HG03460 (cell line): ENCODE data around the gene LTB4R.
A peak's percentile ranks its signal among the peaks of the same experiment; 100 is the strongest.
"Not testable (repeated sequence)": the region's sequence is repeated elsewhere in the genome, so short reads cannot be mapped to it uniquely, and the experiment has no call there.

Source experiments
- ATAC-seq: cut with Tn5 transposase; IDR thresholded peaks from one replicate; pipeline ENCODE4 v1.9.1; 2021; ENCODE audit not compliant: unreplicated experiment

LTB4R gene

DNA sequence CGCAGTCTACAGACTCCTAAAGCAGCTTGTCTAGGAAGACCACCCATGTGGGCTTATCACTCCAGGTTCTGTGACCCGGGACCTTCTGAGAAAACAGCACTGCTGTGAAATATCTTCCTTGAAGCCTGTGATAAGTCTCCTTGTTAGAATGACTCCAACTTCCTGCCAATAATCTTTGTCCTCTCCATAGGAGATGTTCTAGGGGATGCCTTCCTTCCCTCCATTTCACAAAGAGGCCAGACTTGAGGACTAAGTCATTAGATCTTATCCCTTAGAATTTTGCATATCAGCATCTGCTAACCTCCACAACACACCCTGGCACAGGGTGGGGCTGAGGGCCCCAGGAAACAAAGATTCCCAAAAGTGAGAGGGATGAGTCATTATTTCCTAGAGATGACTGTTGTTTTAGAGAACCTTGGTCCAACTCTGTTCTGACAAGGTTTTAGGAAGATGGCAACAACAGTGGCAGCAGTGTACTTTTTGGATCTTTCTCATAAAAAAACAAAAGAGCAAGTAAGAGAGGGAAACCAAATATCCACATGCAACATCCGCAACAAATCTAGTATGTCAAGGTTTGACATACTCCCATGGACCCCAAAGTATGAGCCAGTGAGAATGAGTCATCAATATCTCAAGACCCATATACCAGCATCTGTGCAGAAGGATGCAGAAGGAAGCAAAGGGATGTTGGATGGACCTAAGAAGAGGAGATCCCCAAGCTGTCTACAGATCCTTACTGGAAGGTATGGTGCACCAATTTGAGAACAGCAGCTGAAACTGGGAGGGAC, 6.0 kb downstream of the LTB4R start:
- no peak for ATAC-seq

DNA sequence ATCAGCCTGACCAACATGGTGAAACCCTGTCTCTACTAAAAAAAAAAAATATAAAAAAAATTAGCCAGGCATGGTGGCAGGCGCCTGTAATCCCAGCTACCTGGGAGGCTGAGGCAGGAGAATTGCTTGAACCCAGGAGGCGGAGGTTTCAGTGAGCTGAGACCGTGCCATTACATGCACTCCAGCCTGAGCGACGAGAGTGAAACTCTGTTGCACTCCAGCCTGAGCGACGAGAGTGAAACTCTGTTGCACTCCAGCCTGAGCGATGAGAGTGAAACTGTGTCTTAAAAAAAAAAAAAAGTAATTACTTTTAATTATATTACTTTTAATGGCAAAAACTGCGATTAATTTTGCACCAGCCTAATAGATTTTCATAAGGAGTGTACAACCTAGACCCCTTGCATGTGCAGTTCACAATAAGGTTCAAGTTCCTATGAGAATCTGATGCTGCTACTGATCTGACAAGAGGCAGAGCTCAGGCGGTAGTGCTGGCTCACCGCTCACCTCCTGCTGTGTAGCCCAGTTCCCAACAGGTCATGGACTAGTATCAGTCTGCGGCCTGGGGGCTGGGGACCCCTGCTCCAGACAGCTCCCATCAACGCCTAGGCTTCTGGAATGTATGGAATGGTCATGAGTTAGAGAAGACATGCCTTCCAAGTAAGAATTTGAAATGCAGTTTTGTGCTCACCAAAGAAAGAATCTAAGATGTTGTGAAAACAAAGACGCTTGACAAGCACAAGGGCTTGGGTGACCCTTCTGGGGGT, 10.1 kb downstream of the LTB4R start:
- no peak for ATAC-seq

DNA sequence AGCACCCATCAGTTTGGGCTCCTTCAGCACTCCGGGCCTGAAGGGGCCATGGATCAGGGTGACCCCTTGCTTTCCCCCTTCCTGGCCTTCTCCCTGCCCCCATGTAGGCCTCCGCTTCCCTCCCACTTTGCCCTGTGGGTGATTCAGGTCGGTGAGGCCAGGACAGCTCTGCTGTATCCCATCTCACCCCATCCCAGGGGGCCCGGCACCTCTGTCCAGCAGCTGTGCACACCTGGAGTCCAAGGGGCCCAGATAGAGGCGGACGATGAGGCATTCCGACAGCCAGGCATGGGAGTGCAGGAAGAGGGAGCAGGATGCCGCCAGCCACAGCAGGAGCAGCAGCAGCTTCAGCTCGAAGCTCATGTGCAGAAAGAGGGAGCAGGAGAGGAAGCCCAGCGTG, 11.4 kb downstream of the LTB4R start:
- ATAC-seq: no peak

DNA sequence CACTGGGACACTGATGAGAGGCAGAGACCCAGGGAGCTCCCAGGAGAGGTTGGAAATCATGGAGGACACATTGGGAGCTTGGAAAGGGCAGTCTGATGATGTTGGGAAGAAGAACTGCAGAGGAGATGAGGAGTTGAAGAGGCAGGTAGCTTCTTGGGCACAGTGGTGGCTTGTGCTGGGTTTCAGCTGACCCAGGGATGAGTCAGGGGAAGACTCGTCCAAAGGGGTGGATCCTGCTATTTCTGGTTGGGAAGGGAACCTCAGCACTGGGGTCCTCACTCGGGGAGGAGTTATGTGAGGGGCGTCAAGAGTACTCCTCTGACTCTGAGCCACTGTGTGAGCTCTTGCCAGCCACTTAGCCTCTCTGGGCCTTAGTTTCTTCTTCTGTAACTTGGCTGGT, 12.0 kb downstream of the LTB4R start:
- ATAC-seq: no peak

DNA sequence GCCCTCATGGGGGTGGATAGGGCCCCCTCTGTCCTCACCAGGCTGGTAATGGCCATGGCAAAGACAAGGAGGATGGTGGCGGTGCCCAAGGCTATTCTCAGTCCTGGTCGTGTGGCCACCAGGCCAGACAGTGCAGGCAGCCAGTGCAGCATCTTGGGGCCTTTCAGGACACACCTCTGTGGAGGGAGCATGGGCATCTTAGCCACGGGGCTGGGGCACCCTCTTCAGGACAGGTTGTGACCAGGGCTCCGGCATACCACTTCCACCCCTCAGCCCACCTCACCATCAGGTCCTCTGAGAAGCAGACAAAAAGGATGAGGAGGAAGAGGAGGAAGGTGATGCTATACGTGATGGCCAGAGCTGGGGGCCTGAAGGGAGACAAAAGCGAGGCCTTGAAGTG, 12.7 kb downstream of the LTB4R start:
- ATAC-seq: no peak

DNA sequence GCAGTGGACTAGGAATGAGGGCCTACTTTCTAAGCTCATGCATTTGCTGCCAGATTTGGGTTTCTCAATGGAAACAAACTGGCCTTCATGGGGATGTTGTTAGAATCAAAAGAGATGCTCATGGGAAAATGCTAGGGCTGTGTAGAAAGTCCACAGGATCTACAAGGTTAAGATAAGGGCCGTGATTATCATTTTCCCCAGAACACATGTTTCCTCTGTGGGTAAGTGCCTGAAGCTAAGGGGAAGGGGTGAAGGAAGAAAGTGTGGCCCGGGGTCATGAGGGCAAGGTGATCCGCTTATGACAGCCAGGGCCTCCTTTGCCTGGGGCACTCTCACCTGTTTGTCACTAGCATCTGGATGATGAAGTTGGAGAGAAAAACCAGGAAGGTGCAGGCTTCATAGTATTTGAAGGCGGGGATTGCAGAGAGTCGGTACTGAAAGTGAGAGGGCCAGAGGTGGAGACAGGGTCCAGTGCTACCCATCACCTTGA, 13.8 kb downstream of the LTB4R start:
- ATAC-seq: no peak

DNA sequence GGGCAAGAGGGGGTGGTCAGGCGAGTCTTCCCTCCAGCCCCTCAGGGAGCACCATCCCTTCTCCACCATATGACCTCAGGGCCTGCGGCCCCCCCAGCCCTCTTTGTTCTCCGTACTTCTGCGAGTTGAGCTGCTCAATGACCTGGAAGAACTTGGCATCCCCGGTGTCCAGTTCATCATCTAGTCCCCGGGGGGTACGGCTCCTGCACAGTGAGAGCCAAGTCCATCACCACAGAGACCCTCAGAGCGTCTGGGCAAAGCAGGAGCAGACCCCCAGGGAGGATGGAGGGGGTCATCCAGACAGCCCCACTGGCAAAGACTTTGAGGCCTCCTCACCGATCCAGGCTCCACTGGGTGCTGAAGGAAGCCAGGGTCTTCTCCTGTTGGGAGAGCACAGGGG, 14.7 kb downstream of the LTB4R start:
- no peak for ATAC-seq

DNA sequence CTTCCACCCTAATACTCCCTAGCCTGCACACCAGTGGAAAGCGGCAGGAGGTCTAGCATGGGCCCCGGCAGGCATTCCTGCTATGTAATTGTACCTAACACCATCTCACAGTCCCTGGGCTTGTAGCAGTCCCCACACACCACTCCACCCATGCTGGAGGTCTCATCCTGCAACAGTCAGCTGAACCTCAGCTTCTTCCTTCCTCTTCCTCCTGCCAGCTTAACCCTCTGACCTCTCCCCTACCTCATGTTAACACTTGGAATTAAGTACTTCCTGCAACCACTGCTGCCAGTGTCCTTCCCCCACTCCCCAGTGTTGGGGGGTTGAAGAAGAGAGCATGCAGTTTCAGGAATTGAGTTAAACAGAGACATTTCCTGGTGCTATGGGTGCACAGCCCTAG, 16.0 kb downstream of the LTB4R start:
- ATAC-seq: no peak

DNA sequence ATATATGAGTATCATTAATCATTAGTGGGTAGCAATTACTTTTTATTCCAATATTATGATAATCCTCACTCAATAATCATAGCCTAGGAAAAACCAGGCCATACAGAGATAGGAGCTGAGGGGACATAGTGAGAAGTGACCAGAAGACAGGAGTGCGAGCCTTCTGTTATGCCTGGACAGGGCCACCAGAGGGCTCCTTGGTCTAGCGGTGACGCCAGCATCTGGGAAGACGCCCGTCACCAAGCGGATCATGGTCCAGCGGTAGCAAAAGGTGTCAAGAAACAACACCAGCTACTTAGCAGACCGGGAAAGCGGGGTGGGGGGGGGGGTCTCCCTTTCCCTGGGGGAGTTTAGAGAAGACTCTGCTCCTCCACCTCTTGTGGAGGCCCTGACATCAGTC, 16.6 kb downstream of the LTB4R start:
- not testable (repeated sequence) for ATAC-seq

DNA sequence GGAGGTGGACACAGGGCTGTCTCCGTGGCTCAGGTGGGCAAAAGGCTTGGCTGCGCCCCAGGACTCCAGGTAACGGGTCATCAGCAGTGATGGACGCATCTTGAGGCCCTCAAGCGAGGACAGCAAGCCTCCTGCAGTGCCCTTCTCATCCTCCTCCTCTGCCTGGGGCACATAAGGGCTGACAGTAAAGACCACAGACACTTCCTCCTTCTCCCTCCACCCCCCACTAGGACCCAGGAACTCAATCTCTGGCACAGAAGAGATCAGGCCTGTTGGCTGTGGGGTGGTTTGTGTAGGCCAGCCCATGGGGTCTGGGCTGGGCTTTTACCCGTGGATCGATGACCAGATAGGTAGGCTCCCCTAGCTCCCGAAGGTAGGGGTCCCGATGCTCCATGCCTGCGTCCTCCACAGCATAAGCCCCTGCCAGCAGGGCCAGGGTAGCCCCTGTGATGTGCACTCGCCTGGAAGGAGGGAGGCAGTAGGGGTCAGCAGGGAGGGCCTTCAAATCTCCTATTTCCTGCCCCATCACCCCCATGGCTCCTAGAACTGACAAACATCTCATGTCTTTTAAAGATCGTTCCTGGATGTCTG, 17.9 kb downstream of the LTB4R start:
- no peak for ATAC-seq

DNA sequence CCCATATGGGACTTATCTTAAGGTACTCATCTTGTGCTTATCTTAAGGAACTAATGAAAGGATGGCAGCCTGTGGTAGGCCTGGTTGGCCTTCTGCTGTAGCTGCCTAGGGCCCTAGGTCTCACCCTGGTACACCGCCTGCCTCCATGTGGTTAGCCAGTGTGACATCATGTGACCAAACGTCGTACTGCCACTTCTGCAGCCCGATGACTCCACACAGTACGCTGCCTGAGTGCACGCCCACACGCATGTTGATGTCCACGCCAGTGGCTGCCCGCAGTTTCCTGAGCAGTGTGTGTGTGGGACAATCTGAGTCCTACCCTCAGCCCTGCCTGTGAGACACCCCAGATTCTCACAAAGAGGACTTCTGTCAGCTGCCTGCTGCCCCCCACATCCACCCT, 18.4 kb downstream of the LTB4R start:
- ATAC-seq: no peak

DNA sequence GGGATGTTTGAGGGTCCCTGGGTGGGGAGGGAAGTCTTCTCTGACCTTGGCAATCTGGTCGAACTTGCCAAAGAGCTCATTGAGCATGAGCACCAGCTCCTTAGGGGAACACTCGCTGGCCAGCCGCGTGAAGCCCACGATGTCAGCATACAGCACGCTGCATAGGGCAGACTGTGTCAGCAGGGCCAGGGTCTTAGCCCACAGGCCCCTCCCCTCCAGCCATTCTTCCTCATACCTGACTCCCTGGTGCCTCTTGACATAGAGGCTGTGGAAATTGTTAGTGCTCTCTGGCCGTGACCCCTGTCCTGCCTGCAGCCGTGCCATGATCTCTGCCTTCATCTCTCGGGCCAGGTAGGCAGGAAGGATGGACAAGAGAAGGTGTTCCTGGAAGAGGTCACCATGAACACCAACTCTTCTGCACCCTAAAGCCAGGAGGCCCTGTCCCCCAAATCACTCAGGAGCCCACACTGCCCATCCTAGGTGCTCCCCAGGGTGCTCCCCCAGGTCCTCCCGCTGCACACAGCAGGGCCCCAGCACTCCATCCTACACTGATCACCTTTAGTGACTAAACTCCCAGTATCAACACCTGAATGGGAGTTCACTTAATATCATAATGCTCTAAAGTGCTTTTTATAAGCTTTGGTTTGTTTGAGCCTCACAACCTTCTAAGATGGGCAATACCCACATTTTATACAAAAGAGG, 19.8 kb downstream of the LTB4R start:
- ATAC-seq: no peak

DNA sequence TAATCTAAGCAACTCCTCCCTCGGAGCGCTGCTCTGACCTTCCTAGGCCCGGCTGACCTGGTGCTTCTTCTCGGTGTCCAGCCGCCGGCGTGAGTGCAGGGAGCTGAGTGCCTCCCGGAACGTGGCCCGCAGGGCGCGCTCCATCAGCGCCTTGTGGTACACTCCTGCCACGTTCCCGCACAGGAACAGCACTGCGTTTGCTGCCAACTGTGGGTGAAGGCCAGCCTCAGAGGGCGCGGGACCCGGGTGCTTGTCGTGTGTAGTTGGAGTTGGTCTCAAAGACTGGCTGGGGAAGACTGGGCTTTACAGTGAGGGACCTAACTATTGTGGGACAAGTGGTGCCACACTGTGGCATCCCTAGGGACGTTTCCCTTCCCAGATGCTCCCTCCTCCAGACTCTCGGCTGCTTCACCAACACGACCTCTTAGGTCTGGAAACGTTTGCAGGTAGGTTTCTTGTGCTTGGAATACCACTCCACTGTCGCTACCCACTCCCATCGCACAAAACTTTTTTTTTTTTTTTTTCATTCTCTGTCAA, 20.5 kb downstream of the LTB4R start:
- ATAC-seq: peak; percentile 4

DNA sequence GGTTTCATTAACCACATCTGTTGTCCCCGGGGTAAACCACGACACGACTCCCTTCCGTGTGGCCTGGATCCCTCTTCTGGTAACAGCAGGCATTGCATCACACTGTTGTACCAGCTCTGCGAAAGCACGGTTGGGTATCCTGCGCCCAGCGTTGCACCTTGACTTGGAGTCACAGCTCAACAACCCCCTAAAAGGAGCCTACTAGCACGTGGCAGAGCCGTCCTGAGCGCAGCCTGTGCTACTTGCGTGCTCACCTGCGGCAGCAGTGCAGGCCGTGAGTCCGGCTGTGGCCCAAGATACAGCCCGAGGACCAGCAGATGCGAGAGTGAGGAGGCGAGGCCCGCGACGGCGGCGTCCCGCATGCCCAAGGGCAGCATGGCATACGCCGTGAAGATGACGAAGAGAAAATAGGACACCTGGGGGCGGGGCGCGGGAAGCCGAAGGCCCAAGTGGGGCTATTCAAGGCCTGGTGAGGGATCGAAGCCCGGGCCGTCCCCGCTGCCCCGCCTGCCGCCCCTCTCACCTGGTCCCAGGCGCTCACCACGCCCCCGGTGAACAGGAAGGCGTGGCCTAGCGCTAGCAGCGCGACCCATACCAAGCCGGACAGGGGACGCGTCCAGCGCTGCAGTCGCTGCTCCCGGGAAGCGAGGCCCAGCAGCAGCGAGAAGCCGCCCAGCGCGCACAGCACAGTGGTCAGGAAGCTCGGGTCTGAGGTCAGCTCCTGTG, 21.1 kb downstream of the LTB4R start:
- peak; percentile 83 for ATAC-seq

DNA sequence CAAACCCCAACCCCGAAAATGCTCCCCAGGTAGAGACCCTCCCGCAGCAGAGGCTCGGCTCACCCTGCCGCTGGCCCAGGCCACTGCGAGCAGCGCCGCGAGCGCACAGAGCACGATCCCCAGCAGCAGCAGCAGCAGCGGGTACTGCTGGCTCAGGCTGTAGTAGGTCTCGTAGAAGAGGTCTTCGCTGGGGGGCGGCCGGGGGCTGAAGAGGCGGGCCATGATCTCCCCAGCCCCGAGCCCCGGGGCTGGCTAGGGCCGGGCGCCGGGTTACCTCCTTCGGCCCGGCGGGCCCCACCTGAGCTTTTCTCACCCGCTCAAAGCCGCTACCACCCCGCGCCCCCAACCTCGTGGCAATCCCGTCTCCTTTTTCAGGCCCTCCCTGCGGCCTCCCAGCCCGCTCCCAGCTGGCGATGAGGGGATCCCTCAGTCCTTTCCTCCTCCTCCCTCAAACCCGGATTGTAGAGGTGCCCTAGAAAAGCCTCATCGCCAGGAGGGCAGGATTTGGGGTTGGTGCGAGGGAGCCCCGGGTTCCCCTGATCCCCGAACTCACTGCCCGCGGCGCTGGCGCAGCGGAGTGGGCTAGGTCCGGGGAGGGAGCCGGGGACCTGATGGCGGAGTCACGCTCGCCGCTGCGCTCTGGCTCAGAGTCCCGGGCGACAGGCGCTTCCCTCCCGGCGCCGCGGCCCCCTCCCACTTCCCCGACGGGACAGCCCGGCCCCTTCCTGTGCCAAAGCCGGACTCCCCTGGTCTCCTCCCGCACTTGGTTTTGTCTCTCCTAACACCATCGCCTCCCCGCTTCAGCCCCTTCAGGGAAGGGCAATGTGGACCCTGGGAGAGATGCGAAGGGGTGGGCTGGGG, 23.4 kb downstream of the LTB4R start, which contains the start of gene ADCY4:
Gene ADCY4 (minus strand): TSS at position 641 of the 861 bp plus-strand sequence. CDS start 419 bp downstream, at position 222.
- no peak for ATAC-seq

DNA sequence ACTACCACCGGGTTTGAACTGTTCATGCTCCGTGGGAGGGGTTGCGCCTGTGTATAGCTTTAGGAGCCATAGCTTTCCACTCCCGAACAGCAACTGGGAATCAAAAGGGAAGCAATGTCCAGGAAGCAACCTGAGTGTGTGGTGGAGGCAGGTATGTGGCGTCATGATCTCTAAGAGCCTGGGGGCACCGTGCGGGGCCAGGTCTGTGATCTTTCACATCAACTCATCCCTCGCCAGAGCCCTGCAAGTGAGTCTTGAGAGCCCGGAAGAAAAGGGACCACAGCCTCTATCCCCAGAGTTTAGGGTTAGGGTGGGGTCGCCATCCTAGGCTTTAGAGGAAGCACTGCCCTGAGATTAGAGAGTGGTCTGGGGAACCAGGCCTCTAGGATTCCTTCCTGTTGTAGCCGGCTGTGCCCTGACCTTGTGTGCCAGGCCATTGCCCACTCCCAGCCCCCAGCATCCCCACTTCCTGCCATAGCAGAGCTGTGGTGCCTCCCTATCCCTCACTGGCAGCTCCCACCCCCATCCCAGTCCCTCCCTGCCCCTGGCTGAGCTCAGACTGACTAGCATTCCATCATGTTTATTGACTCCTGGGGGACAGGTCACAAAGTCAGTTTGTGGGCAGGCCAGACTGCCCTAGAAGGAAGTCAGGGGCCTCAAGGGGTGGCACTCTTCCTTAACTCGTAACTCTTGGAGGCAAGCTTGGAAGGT, 24.3 kb downstream of the LTB4R start:
- no peak for ATAC-seq

DNA sequence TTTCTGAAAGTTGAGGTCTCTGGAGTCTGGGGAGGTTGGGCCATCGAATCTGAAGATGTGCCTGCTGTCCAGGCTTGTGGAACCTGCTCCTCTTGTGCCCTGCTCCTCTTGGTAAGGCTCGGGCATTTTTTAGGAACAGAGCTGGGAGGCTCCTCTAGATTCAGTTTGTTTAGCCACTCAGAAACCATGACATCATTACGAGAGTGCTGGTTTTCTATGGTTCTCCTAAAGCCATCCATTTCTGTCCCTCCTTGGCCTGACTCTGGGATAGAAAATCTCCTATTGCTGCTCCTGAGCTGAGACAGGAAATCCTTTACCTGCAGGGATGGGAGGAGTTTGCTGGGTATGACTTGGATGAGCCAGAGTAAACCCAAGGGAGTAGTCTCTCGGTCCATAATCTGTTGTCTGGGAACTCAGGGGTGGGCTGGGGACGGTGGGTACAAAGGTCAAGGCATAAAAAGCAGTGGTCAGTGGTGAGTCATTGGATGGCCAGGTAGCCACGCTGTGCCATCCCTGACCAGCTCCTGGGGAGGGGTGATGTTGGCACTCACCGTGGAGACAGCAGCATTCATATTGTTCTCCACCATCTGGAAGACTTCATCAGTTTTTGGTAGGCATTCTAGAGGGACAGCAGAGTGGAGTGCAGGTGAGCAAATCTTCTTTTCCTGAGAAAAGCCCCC, 26.0 kb downstream of the LTB4R start:
- ATAC-seq: no peak

DNA sequence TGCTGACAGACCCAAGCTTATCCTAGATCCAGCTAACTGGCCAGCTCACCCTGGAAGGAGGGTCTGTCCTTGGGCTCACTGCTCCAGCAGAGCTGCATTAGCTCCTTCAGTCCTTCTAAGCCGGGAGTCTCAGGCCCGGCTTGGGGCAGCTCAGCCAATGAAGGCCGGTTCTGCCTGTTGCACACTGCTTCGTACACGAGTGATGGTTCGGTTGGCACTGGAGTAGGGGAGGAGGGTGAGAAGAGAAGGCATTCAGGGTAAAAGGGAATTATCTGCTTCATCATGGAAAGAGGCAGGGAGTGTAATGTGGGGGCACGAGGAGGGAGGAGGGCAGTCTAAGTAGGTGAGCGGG, 26.5 kb downstream of the LTB4R start:
- ATAC-seq: no peak
